LHCN-M2 (cell line): ENCODE data around the gene C17orf58. TPM values are rescaled to one million over a fixed set of nuclear protein-coding genes. Genes with fewer than 3 reads are reported as not detected.
"Not testable (repeated sequence)": the region's sequence is repeated elsewhere in the genome, so short reads cannot be mapped to it uniquely, and the experiment has no call there.

Experiments used
- DNase-seq: peaks from one replicate; pipeline ENCODE4 v3.0.0-alpha.2; 2012; ENCODE audit warnings: low read depth
- polyA plus RNA-seq: library from polyadenylated mRNA; unstranded; fragments of >200 nt; gene quantifications from one replicate; pipeline ENCODE4 v1.2.1, GENCODE V29; 2012; ENCODE audit warnings: missing spikeins
- total RNA-seq: library from RNA; depleted of rRNA; stranded (reverse); fragments of >200 nt; gene quantifications from 2 replicates; pipeline ENCODE4 v1.2.3, GENCODE V29; 2014; rRNA removed

Gene C17orf58
- total RNA-seq: 10.7 and 14.6 TPM in 2 replicates
- 4.5 TPM for polyA plus RNA-seq

DNA sequence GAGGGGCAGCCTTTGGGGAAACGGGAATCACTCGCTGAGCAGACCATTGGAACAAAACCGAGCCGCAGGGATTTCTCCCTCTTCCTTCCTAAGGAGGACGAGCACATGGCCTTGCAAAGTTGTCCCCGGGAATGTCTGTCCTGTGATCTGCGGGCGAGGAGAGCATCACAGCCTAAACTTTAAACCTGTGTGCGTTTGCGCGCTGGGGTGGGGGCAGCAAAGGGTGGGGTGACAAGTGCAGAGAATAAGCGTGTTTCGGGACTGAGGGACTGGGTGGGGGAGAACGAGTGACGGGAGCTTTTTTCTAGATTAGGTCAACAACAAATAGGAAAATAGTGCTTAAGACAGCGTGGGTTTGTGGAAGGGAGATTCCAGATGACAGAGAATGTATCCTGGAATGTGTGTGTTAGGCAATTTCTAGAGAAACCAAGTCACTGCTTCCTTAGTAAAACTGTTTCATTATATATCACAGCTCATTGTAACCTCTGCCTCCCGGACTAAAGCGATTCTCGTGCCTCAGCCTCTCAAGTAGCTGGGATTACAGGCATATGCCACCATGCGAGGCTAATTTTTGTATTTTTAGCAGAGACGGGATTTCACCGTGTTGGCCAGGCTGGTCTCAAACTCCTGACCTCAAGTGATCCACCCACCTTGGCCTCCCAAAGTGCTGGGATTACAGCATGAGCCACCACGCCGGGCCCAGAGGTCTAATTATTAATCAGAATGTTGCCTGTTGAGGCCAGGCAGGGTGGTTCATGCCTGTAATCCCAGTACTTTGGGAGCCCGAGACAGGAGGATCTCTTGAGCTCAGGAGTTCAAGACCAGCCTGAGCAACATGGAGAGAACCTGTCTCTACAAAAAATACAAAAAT is at the start of gene C17orf58:
Gene C17orf58, minus strand, starts transcription at position 169 of the 871 bp plus-strand sequence. CDS start 271 bp downstream, outside the sequence.
- not testable (repeated sequence) for DNase-seq

DNA sequence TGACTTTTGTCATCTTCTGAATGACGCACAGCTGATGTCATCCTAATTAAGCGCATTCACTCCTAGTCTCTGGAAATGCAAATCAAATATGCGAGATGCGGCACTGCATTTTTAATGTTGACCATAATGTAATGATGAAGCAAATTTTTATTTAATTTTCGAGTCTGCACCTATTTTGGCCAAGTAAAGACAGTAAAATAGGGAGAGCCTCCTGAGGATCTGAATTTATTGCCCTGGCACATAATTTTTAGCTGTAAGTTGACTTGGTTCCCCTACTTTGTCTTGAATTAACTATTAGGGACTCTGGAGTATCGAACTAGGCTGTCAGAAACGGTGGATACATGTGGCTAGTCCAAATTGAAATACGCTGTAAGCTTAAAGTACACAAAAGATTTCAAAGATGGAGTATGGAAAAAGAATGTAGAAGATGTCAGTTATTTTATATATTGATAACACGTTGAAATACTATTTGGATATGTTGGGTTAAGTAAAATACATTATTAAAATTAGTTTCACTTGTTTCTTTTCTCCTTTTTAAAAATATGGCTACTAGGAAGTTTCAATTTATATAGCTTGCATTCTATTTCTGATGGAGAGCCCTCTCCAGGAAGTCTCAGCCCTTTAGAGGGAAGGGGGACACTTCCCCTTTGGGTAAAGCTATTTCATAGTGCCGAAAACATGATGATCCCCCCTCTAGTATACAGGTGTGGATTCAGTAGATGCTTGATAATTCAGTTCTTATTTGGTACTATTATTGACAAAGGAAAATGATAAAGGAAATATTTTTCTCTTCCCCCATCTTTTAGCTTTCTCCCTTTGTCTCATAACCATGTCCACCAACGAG is 40.3 kb upstream of the C17orf58 start:
- no peak for DNase-seq

DNA sequence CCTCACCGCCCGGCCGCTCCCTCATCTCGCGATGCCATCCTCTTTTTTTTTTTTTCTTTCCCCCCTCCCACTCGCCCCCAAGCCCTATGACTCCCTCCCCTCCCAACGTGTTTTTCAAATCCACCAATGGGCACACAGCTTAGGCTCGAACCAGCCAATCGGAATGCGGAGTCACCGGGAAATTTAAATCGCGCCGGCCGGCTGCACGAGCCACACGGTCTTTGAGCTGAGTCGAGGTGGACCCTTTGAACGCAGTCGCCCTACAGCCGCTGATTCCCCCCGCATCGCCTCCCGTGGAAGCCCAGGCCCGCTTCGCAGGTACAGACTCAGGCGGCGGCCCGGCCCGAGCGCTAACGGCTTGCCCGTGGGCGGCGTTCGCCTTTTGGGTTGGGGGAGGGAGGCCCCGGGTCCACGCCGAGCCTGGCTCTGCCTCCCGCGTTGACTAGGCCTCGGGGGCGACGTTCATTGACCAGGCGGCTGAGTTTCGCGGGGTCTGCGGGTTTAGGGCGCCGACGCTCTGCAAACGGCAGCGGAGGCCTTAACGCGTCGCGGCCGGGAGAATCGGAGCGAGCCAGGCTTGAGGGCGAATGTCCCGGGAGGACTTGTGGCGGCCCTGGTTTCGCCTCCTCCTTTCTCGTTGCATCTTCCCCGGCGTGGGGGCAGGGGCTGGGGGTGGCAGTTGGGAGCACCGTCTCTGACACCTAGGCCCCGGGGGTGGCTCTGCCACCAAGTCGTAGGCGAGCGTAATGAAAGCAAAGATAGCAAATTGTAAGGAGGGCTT is 39.4 kb upstream of the C17orf58 start, which contains the start of gene KPNA2:
Gene KPNA2, plus strand, starts transcription at position 213 of the 781 bp plus-strand sequence. CDS start 1,398 bp downstream, outside the sequence.
- DNase-seq: peak; percentile 97

DNA sequence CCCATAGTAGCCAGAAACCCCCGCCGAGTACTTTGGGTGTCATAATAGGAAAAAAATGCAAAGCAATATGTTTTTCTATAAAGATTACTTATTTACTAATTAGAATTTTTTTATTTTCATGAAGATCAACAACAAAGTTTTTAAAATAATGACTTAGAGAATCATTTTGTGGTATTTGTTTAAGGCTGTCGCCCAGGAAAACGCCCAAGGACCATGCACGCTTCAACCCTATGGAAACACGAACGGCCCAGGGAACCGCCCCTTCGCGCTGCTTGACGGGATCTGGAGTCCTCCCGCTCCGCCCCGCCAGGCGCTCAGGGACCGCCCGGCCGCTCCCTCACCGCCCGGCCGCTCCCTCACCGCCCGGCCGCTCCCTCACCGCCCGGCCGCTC is 38.9 kb upstream of the C17orf58 start:
- no peak for DNase-seq

DNA sequence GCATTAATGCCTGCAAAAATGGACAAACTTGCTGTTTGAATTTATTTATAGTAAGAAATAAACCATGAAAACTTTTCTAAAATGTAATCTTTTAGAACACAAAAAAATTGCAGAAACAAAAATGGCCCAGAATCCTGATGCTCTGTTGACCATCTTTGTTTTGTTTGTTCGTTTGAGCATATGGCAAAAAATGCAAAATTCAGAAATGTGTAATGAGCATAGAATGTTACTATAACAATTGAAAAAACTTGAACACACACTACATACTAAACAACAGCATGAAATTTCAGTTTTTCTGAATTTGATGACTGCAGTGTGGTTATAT is 38.1 kb upstream of the C17orf58 start:
- no peak for DNase-seq

DNA sequence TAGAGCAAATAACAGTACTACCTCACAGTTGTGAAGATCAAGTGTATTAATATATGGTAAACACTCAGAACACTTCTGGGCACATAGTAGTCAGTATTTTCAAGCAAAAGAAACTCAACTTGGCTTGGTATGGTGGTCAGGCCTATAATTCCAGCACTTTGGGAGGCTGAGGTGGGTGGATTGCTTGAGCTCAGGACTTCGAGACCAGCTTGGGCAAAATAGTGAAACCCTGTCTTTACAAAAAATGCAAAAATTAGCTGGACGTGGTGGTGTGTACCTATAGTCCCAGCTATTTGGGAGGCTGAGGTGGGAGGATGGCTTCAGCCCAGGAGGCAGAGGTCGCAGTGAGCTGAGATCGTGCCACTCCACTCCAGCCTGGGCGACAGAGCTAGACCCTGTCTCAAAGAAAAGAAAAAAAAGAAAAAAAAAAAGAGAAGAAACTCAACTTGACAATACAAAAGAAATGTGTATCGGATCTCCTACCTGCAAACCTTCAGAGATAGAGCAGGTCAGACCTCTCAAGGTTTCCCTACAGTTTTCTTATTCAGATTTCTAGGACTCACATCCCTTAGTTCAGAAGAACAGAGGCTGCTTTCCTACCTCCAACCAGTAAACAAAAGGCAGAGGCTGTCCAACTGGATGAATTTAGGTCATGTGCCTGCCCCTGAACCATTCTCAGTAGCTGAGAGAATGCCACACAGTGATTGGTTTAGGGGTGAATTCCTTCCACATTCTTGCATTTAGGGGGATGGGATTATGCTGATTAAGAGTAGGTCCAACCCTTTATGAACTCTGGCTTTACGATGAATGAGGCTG is 37.6 kb upstream of the C17orf58 start:
- peak; percentile 66 for DNase-seq

DNA sequence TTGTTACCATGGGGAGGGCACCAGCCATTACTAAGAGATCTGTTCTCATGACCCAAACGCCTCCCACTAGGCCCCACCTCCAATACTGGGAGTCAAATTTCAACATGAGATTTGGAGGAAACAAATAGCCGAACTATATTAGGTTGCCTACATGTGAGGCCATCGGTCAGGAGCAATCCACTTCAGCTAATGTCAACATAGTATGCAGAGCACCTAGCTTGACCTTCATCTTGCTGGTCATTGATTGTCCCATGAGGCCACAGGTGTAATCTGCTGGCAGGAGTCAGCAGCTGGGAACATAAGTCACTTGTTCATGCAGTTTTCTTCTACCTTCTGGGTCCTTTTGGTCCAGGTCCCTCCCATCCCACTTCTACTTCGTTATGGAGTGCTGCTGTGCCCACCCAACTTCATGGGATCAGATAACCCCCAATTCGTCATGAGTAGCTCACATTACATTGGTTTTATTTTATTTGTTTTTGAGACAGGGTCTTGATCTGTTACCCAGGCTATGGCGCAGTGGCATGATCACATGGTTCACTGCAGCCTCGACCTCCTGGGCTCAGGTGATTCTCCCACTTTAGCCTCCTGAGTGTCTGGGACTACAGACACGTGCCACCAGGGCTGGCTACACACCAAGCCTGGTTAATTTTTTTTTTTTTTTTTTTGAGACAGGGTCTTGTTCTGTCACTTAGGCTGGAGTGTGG is 33.4 kb upstream of the C17orf58 start:
- DNase-seq: no peak

DNA sequence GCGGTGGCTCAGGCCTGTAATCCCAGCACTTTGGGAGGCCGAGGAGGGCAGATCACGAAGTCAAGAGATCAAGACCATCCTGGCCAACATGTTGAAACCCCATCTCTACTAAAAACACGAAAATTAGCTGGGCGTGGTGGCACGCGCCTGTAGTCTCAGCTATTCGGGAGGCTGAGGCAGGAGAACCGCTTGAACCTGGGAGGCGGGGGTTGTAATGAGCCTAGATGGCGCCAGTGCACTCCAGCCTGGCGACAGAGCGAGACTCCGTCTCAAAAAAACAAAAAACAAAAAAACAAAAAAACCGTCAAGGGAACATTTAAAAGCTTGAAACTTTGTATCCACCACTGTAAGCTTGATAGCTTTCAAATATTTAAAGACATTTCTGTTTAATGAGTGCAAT is 26.3 kb upstream of the C17orf58 start:
- not testable (repeated sequence) for DNase-seq

DNA sequence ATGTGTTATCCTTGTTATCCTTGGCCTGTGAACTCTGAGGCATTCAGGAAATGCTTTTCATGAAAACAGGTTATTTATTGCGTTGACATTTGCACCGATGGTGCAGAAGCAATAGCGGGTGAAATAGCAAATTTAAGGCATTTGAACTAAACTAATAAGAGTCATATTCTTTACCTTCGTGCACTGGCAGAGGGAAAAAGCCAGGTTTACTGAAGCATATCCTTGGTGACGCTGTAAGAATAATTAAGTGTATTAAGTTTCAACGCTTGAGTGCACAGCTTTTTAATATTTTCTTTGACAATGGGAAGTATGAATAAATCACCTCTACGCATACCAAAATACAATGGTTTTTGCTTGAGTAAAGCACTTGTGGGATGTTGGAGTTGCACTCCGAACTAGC is 25.7 kb upstream of the C17orf58 start:
- no peak for DNase-seq

DNA sequence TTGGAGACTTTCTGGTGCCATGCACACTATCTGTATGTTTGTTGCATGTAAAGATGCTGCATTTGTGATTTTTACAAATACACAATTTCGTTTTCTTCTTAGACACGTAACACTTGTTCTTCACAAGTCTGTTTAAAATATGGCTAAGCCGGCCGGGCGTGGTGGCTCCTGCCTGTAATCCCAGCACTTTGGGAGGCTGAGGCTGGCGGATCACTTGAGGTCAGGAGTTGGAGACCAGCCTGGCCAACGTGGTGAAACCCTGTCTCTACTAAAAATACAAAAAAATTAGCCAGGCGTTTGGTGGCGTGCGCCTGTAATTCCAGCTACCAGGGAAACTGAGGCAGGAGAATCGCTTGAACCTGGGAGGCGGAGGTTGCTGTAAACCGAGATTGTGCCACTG is 24.5 kb upstream of the C17orf58 start:
- not testable (repeated sequence) for DNase-seq

DNA sequence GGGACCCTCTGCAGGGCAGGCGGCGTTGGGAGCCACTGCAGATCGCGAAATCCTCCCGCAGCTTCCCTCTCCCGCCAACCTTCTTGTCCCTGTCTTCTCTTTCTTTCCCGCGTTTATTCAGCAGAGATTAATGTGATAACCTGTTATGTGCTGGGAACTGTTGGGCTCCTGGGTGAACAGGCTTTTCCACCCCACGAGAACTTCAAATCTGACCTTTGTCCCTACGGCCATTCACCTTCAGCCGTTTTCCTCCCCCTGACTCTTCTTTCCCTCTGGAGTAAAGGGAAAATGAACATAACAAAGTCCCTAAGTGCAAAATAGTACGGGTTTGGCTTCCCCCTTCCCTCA is 24.1 kb upstream of the C17orf58 start:
- DNase-seq: no peak

DNA sequence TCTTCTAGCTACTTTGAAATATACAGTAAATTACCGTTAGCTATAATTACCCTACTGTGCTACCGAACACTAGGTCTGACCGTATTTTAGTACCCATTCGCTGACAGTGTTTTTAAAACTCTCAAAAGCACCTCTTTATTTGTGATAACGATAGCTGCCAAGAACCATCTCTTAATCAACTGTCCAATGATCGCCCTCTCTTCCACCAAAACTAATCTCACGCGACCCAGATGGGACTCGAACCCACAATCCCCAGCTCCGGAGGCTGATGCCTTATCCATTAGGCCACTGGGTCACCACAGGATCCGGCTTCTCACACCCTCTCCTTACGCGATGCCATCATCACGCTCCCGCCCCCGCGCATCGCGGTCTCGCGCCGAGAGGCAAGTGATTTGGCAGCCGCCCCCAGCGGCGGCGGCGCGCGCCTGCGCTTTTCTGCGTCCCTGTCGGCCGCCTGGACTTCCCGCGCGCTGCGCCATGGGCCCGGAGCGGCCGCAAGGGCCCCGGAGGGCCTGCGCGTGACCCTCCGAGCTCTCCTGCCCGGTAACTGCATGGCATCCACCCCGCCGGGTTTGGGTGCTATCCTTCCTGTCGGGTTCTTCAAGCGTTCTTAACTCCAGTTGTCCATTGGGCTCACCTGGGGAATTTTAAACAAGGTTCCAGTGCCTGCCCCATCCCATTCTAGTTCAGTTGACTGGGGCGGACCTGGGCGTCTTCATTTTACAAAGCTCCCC is 23.6 kb upstream of the C17orf58 start:
- peak; percentile 96 for DNase-seq

DNA sequence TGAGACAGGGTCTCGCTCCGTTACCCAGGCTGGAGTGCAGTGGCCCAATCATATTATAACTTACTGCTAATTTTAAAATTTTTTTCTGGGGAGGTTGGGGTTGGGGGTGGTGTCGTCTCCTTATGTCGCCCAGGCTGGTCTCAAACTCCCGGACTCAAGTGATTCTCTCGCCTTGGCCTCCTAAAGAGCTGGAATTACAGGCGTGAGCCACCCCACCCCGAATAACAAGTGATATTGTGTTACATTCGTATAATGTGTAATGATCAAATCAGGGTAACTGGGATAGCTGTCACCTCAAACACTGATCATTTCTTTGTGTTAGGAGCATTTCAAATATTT is 23.0 kb upstream of the C17orf58 start:
- DNase-seq: no peak

DNA sequence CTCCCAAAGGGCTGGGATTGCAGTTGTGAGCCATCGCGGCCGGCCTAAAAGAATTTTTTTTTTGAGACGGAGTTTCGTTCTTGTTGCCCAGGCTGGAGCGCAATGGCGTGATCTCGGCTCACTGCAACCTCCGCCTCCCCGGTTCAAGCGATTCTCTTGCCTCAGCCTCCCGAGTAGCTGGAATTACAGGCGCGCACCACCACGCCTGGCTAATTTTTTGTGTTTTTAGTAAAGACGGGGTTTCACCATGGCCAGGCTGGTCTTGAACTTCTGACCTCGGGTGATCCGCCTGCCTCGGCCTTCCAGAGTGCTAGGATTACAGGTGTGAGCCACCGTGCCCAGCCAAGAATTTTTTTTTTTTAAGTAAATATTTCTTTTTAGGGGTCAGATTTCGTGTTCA is 22.2 kb upstream of the C17orf58 start:
- not testable (repeated sequence) for DNase-seq

DNA sequence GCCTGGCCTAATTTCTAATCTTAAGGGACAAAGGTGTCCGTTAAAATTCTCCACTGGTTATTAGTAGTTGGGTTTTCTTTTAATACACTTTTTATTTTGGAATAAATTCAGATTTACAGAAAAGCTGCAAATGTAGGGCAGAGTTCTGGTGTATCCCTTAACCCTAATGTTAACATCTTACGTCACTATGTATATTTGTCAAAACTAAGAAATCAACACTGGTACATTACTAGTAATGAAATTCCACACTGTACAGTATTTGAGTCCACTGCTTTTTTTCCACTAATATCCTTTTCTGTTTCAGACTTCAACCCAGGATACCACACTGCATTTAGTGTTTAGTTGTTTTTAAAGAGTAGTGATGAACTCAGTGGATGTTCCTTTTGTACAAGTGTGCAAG is 20.6 kb upstream of the C17orf58 start:
- DNase-seq: no peak

DNA sequence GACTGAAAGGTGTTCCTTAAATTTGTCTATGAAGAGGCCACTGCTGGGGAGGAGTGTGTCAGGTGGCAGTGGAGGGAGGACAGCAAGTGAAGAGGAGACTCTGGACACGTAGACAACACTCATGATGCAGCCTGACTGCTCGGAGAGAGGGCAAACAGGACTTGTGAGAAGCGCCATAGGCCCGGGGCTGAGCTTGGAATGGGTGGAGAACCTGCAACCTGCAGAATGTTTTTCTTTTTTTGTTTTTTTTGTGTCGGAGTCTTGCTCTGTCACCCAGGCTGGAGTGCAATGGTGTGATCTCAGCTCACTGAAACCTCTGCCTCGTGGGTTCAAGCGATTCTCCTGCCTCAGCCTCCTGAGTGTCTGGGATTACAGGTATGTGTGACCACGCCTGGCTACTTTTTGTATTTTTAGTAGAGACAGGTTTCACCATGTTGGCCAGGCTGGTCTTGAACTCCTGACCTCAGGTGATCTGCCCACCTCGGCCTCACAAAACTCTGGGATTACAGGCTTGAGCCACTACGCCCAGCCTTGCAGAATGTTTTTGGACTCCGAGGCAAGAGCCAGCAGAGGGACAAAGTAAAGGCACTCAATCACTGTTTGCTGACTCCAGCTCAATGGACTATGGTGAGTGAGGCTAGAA is 18.9 kb upstream of the C17orf58 start:
- DNase-seq: no peak

DNA sequence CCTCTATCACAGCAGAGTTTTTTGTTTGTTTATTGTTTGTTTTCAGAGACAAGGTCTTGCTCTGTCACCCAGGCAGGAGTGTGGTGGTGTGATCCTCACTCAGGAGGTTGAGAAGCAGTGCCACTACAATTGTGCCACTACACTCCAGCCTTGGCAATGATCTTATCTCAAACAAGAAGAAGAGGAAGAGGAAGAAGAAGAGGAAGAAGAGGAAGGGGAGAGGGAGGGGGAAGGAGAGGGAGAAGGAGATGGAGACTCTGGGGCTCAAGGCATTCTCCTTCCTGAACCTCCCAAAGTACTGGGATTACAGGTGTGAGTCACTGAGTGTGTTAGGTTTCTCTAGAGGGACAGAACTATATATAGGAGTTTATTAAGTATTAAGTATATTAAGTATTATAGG is 17.1 kb upstream of the C17orf58 start:
- no peak for DNase-seq

DNA sequence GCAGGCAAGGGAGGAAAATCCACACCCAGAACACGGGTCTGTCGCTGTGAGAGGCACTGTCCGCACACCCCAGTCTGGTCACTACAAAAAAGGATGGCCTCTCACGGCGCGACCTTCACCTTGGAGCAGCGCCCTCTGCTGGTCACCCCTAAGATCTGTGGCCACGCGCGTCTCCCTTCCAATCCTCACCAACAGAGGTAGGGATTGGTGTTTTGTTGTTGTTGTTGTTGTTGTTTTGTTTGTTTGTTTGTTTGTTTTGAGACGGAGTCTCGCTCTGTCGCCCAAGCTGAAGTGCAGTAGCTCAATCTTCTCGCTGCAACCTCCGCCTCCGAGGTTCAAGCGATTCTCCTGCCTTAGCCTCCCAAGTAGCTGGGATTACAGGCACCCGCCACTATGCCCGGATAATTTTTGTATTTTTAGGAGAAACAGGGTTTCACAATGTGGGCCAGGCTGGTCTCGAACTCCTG is 15.0 kb upstream of the C17orf58 start:
- DNase-seq: no peak

DNA sequence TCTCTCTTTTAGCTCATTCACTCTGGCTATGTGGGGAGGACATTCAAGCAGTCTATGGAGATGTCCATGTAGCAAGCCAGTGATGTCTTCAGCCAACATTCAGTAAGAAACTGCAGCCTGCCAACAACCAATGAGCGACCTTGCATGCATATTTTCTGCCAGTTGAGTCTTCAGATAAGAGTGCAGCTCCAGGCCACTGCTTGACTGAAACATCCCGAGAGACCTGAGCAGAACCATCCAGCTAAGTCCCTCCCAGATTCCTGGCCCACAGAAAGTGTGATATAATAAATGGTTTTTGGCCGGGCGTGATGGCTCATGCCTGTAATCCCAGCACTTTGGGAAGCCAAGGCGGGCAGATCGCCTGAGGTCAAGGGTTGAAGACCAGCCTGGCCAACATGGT is 10.5 kb upstream of the C17orf58 start:
- no peak for DNase-seq
